ENCODE results near the gene CAMK2D.

CAMK2D gene

GRCh38 chr4:113697429-113697828 lies 64.1 kb downstream of the CAMK2D start:
- Histone ChIP-seq H3K4me1 (ENCODE audit: low read length) (peaks cover 5% of the 10 kb centered on the region; the same call in 1 of the 2 replicates), H3K4me3 (ENCODE audit: low read length) (no peak overlapping the region), H3K9me3 (replicated peaks; ENCODE audit: insufficient read depth, low read length) (no peaks in the 10 kb centered on the region), H3F3A (ENCODE audit: insufficient read depth, low read length) (no peaks in the 10 kb centered on the region), H4K20me1 (ENCODE audit: insufficient read depth, low read length) (no peaks in the 10 kb centered on the region), H3K9ac (ENCODE audit: low read length) (no peak overlapping the region), H3K27me3 (replicated peaks; ENCODE audit: insufficient read depth, low read length) (no peaks in the 10 kb centered on the region), H3K27ac (ENCODE audit: low read length) (no peak overlapping the region), H3K79me2 (ENCODE audit: low read length) (no peaks in the 10 kb centered on the region), H3K36me3 (replicated peaks; ENCODE audit: insufficient read depth, low read length) (no peaks in the 10 kb centered on the region), H3K4me2 (ENCODE audit: low read depth, low read length) (no peak overlapping the region), H3K9me2 (replicated peaks; ENCODE audit: insufficient read depth, low read length) (no peaks in the 10 kb centered on the region; the same call in 1 of the 2 replicates), H2AFZ (ENCODE audit: low read length) (no peak overlapping the region)
- DNase-seq, result no peak
- no peak for TF ChIP-seq EZH2 (optimal IDR thresholded peaks at IDR 0.05; ENCODE audit: low read depth, low read length)
- TF ChIP-seq, protein P1, sequence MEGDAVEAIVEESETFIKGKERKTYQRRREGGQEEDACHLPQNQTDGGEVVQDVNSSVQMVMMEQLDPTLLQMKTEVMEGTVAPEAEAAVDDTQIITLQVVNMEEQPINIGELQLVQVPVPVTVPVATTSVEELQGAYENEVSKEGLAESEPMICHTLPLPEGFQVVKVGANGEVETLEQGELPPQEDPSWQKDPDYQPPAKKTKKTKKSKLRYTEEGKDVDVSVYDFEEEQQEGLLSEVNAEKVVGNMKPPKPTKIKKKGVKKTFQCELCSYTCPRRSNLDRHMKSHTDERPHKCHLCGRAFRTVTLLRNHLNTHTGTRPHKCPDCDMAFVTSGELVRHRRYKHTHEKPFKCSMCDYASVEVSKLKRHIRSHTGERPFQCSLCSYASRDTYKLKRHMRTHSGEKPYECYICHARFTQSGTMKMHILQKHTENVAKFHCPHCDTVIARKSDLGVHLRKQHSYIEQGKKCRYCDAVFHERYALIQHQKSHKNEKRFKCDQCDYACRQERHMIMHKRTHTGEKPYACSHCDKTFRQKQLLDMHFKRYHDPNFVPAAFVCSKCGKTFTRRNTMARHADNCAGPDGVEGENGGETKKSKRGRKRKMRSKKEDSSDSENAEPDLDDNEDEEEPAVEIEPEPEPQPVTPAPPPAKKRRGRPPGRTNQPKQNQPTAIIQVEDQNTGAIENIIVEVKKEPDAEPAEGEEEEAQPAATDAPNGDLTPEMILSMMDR (IDR thresholded peaks at IDR 0.05; ENCODE audit: low read length), result no peak
- TF ChIP-seq EZH2phosphoT487 (IDR thresholded peaks at IDR 0.05; ENCODE audit: low read length), result no peak

DNA sequence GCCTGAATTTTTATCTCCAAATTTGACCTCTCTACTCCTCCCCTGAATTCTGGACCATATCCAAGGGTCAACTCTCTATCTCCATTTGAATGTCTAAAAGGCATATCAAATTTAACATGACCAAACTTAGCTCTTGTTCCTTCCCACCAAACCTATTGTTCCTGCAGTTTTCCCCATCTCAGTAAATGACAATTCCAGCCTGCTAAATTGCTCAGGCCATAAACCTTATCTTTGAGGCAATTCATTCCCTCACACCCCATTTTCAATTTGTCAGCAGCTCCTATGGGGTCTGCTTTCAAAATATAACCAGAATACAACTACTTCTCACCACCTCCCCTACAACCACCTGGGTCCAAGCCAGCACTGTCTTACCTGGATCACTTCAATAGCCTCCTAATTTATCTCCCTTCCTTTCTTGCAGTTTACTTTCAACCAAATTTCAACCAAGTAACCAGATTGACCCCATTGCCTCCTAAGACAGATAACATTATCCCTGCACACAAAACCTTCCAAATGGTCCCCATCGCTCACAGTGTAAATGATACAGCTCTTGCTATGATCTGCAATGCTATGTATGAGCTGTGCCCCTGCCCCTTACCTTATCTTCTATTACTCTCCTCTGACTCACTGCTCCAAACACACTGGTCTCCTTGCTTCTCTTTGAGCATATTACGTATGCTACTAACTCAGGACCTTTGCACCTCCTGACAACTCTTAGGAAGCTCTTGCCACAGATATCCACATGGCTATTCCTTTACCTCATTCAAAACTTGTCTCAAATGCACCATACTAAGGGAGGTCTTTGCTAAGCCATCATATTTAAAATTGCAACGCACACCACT lies 66.0 kb downstream of the CAMK2D start:
- H3K4me1 ChIP-seq (ENCODE audit: low read length), result peaks cover 5% of the 10 kb centered on the region; the same call in 1 of the 2 replicates
- no peak overlapping the region for H3K27ac ChIP-seq (ENCODE audit: low read length)
- no peak overlapping the region for H3K9ac ChIP-seq (ENCODE audit: low read length)
- H3K4me2 ChIP-seq (ENCODE audit: low read depth, low read length), result no peak overlapping the region
- DNase-seq, result no peak
- H3K79me2 ChIP-seq (ENCODE audit: low read length), result no peaks in the 10 kb centered on the region
- H3F3A ChIP-seq (ENCODE audit: insufficient read depth, low read length), result no peaks in the 10 kb centered on the region
- H3K4me3 ChIP-seq (ENCODE audit: low read length), result no peak overlapping the region
- H4K20me1 ChIP-seq (ENCODE audit: insufficient read depth, low read length), result no peaks in the 10 kb centered on the region
- H3K27me3 ChIP-seq (replicated peaks; ENCODE audit: insufficient read depth, low read length), result no peaks in the 10 kb centered on the region
- H3K9me2 ChIP-seq (replicated peaks; ENCODE audit: insufficient read depth, low read length), result no peaks in the 10 kb centered on the region
- TF ChIP-seq EZH2phosphoT487 (IDR thresholded peaks at IDR 0.05; ENCODE audit: low read length) (no peak), EZH2 (optimal IDR thresholded peaks at IDR 0.05; ENCODE audit: low read depth, low read length) (no peak)
- TF ChIP-seq, protein P1 (IDR thresholded peaks at IDR 0.05; ENCODE audit: low read length), result no peak
- no peaks in the 10 kb centered on the region for H3K36me3 ChIP-seq (replicated peaks; ENCODE audit: insufficient read depth, low read length)
- no peak overlapping the region for H2AFZ ChIP-seq (ENCODE audit: low read length)
- H3K9me3 ChIP-seq (replicated peaks; ENCODE audit: insufficient read depth, low read length), result no peaks in the 10 kb centered on the region

GRCh38 chr4:113694008-113694407 lies 67.5 kb downstream of the CAMK2D start:
- H3K4me3 ChIP-seq (ENCODE audit: low read length), result no peak overlapping the region
- no peaks in the 10 kb centered on the region for H3F3A ChIP-seq (ENCODE audit: insufficient read depth, low read length)
- H3K9me2 ChIP-seq (replicated peaks; ENCODE audit: insufficient read depth, low read length), result no peaks in the 10 kb centered on the region
- no peak overlapping the region for H3K9ac ChIP-seq (ENCODE audit: low read length)
- no peak overlapping the region for H2AFZ ChIP-seq (ENCODE audit: low read length)
- H3K9me3 ChIP-seq (replicated peaks; ENCODE audit: insufficient read depth, low read length), result no peaks in the 10 kb centered on the region
- H3K27me3 ChIP-seq (replicated peaks; ENCODE audit: insufficient read depth, low read length), result no peaks in the 10 kb centered on the region
- H3K4me1 ChIP-seq (ENCODE audit: low read length), result peaks cover 5% of the 10 kb centered on the region; the same call in 1 of the 2 replicates
- no peaks in the 10 kb centered on the region for H4K20me1 ChIP-seq (ENCODE audit: insufficient read depth, low read length)
- no peak overlapping the region for H3K4me2 ChIP-seq (ENCODE audit: low read depth, low read length)
- H3K27ac ChIP-seq (ENCODE audit: low read length), result no peak overlapping the region
- no peaks in the 10 kb centered on the region for H3K36me3 ChIP-seq (replicated peaks; ENCODE audit: insufficient read depth, low read length)
- no peaks in the 10 kb centered on the region for H3K79me2 ChIP-seq (ENCODE audit: low read length)
- TF ChIP-seq EZH2phosphoT487 (IDR thresholded peaks at IDR 0.05; ENCODE audit: low read length), result no peak
- TF ChIP-seq EZH2 (optimal IDR thresholded peaks at IDR 0.05; ENCODE audit: low read depth, low read length), result no peak
- TF ChIP-seq, protein P1 (IDR thresholded peaks at IDR 0.05; ENCODE audit: low read length), result no peak
- no peak for DNase-seq
